ENCODE measurements around the gene CENPT. TPM values are rescaled to one million over a fixed set of nuclear protein-coding genes. Genes with fewer than 3 reads are reported as not detected.

CENPT gene
- total RNA-seq, 4 donors from 2014 or later, result 77.6 to 205 (median 106) TPM

Other genes with a start within 250 kb of the CENPT start
- 1 to 10 TPM in 2 of 4 donors, under 1 TPM in 2; 0.91 to 4.7 (median 1.9) TPM for gene CARMIL2, start 202.5 kb downstream of the CENPT start, total RNA-seq
- 10 to 100 TPM; 18.7 to 31.1 (median 23.4) TPM for gene ACD, start 187.4 kb downstream of the CENPT start, total RNA-seq
- 1 to 10 TPM; 2.1 to 3.5 (median 2.4) TPM for gene PARD6A, start 186.7 kb downstream of the CENPT start, total RNA-seq
- 10 to 100 TPM; 14.5 to 21.2 (median 17.5) TPM for gene ENKD1, start 180.9 kb downstream of the CENPT start, total RNA-seq
- gene C16orf86, start 180.9 kb downstream of the CENPT start, total RNA-seq, result 10 to 100 TPM in 1 of 4 donors, 1 to 10 TPM in 3; 2.2 to 10.4 (median 7.2) TPM
- 10 to 100 TPM; 31.7 to 41.4 (median 33.5) TPM for gene GFOD2, start 128.4 kb downstream of the CENPT start, total RNA-seq
- gene RANBP10, start 41.1 kb downstream of the CENPT start, total RNA-seq, result 10 to 100 TPM; 15.0 to 24.6 (median 17.9) TPM
- under 1 TPM in 3 of 4 donors, not detected in 1; 0.15 to 0.75 (median 0.15) TPM for gene TSNAXIP1, start 40.8 kb downstream of the CENPT start, total RNA-seq
- gene THAP11, start 5.4 kb downstream of the CENPT start, total RNA-seq, result 100 to 1,000 TPM in 1 of 4 donors, 10 to 100 TPM in 3; 61.3 to 102 (median 75.9) TPM
- 100 to 1,000 TPM in 3 of 4 donors, 10 to 100 TPM in 1; 88.5 to 136 (median 109) TPM for gene NUTF2, start 760 bp downstream of the CENPT start, total RNA-seq
- 10 to 100 TPM; 38.6 to 86.5 (median 56.7) TPM for gene EDC4, start 25.4 kb upstream of the CENPT start, total RNA-seq
- 1 to 10 TPM in 1 of 4 donors, under 1 TPM in 2, not detected in 1; 0.65 to 3.7 (median 0.80) TPM for gene NRN1L, start 37.2 kb upstream of the CENPT start, total RNA-seq
- gene PSKH1, start 45.6 kb upstream of the CENPT start, total RNA-seq, result 10 to 100 TPM; 11.1 to 17.9 (median 14.4) TPM
- gene CTRL, start 84.2 kb upstream of the CENPT start, total RNA-seq, result 1 to 10 TPM in 1 of 4 donors, under 1 TPM in 1, not detected in 2; 0.84 to 1.7 TPM
- gene PSMB10, start 89.2 kb upstream of the CENPT start, total RNA-seq, result 10 to 100 TPM; 11.4 to 20.4 (median 17.8) TPM
- gene LCAT, start 96.4 kb upstream of the CENPT start, total RNA-seq, result 10 to 100 TPM in 3 of 4 donors, 1 to 10 TPM in 1; 6.4 to 16.5 (median 12.1) TPM
- gene SLC12A4, start 120.9 kb upstream of the CENPT start, total RNA-seq, result 10 to 100 TPM; 31.3 to 74.1 (median 50.9) TPM
- gene DPEP3, start 132.8 kb upstream of the CENPT start, total RNA-seq, result under 1 TPM in 2 of 4 donors, not detected in 2; 0.15 to 0.26 TPM
- 1 to 10 TPM in 3 of 4 donors, under 1 TPM in 1; 0.52 to 5.9 (median 1.7) TPM for gene DPEP2, start 151.8 kb upstream of the CENPT start, total RNA-seq
- not detected for gene DPEP2NB, start 168.2 kb upstream of the CENPT start, total RNA-seq
- 10 to 100 TPM; 11.0 to 21.1 (median 13.6) TPM for gene DDX28, start 175.5 kb upstream of the CENPT start, total RNA-seq
- 10 to 100 TPM; 13.7 to 24.0 (median 14.8) TPM for gene DUS2, start 175.6 kb upstream of the CENPT start, total RNA-seq
- 10 to 100 TPM; 28.2 to 49.2 (median 31.9) TPM for gene NFATC3, start 237.7 kb upstream of the CENPT start, total RNA-seq

All from lower leg skin (tissue), 4 donors.